ENCODE measurements around the gene LIFR. TPM values are rescaled to one million over a fixed set of nuclear protein-coding genes. Genes with fewer than 3 reads are reported as not detected.

Gene LIFR
- total and polyA plus RNA-seq, 12 donors = 6.0 to 58.8 (median 41.8) TPM

- DNase-seq (peak in 1 of 2 donors; percentile 20), ATAC-seq (peak in 5 of 8 donors; percentile 3 to 36 (median 18))
- Histone ChIP-seq H3K36me3 (peaks cover 0 to 2% (median 0%) of the 10 kb centered on the region in 9 donors), H3K4me3 (peak overlapping the region; percentile 67 to 97 (median 83)), H3K27ac (peak overlapping the region; percentile 93 to 100 (median 98)), H3K9me3 (no peaks in the 10 kb centered on the region), H3K27me3 (peaks cover 0 to 60% (median 0%) of the 10 kb centered on the region in 7 donors), H3K4me1 (peaks cover 0 to 65% (median 27%) of the 10 kb centered on the region in 9 donors)
- intact Hi-C loops (cut with DNase I) = loop anchor here in 6 of 10 donors (2.0 to 10.0 kb wide), 6 partner anchors 43 to 251 kb away; no protein-coding TSS in a partner anchor
- WGBS, 2 donors = 3 to 5% methylated on average over 14 of the region's 14 CpGs
- no peak for TF ChIP-seq CTCF (IDR thresholded peaks at IDR 0.05)
These were observed 863 bp upstream of the LIFR start for GRCh38 chr5:38557308-38557710.

GRCh38 chr5:38556088-38556598 is 303 bp downstream of the LIFR start:
- H3K4me3 ChIP-seq = peak overlapping the region; percentile 67 to 97 (median 82)
- 0 to 1% methylated on average over 38 to 68 of the region's 68 CpGs for WGBS, 2 donors
- ATAC-seq (peak; percentile 49 to 83 (median 54)), DNase-seq (no peak)
- intact Hi-C loops (cut with DNase I) = loop anchor here in 6 of 10 donors (2.0 to 10.0 kb wide), 6 partner anchors 45 to 253 kb away; no protein-coding TSS in a partner anchor
- H3K36me3 ChIP-seq = peaks cover 0 to 2% (median 0%) of the 10 kb centered on the region in 9 donors
- H3K9me3 ChIP-seq = no peaks in the 10 kb centered on the region
- H3K27ac ChIP-seq = peak overlapping the region; percentile 87 to 100 (median 98)
- peaks cover 0 to 66% (median 34%) of the 10 kb centered on the region in 9 donors for H3K4me1 ChIP-seq
- TF ChIP-seq CTCF (IDR thresholded peaks at IDR 0.05) = peak in 1 of 9 donors; percentile 18
- peaks cover 0 to 64% (median 0%) of the 10 kb centered on the region in 7 donors for H3K27me3 ChIP-seq

- intact Hi-C loops (cut with DNase I) = loop anchor here in 6 of 10 donors (2.0 to 10.0 kb wide), 6 partner anchors 45 to 253 kb away; no protein-coding TSS in a partner anchor
- DNase-seq (no peak), ATAC-seq (no peak)
- no peaks in the 10 kb centered on the region for H3K9me3 ChIP-seq
- H3K27ac ChIP-seq = peak overlapping the region; percentile 87 to 100 (median 98)
- peaks cover 0 to 64% (median 0%) of the 10 kb centered on the region in 7 donors for H3K27me3 ChIP-seq
- H3K36me3 ChIP-seq = peaks cover 0 to 2% (median 0%) of the 10 kb centered on the region in 9 donors
- H3K4me1 ChIP-seq = peaks cover 0 to 66% (median 35%) of the 10 kb centered on the region in 9 donors
- WGBS, 2 donors = 9 to 12% methylated on average over 11 of the region's 11 CpGs
- no peak for TF ChIP-seq CTCF (IDR thresholded peaks at IDR 0.05)
- H3K4me3 ChIP-seq = peak overlapping the region; percentile 67 to 97 (median 82)
These were observed 925 bp downstream of the LIFR start for GRCh38 chr5:38555354-38556087.

- H3K27me3 ChIP-seq = peaks cover 0 to 64% (median 0%) of the 10 kb centered on the region in 7 donors
- intact Hi-C loops (cut with DNase I) = loop anchor here in 7 of 10 donors (5.0 to 10.0 kb wide), 5 partner anchors 107 to 252 kb away; no protein-coding TSS in a partner anchor
- H3K9me3 ChIP-seq = no peaks in the 10 kb centered on the region
- WGBS, 2 donors = 14 to 18% methylated on average over 4 of the region's 4 CpGs
- peak overlapping the region in 9 of 10 donors; percentile 67 to 97 (median 82) for H3K4me3 ChIP-seq
- peaks cover 0 to 65% (median 39%) of the 10 kb centered on the region in 9 donors for H3K4me1 ChIP-seq
- peaks cover 0 to 2% (median 0%) of the 10 kb centered on the region in 9 donors for H3K36me3 ChIP-seq
- no peak for TF ChIP-seq CTCF (IDR thresholded peaks at IDR 0.05)
- ATAC-seq (no peak), DNase-seq (no peak)
- H3K27ac ChIP-seq = peak overlapping the region in 7 of 10 donors; percentile 25 to 100 (median 97)
These were observed 1.6 kb downstream of the LIFR start for GRCh38 chr5:38554861-38555260.
